Stimulated activated naive CD4-positive, alpha-beta T cell treated with Interleukin-2 at 50 U/mL for 16 hours (primary cell): ENCODE results near the gene USP7.

ENCODE experiments used
- DNase-seq: peaks from one replicate; lab custom pipeline; 2025; lab: John Stamatoyannopoulos, UW

Gene USP7

DNA sequence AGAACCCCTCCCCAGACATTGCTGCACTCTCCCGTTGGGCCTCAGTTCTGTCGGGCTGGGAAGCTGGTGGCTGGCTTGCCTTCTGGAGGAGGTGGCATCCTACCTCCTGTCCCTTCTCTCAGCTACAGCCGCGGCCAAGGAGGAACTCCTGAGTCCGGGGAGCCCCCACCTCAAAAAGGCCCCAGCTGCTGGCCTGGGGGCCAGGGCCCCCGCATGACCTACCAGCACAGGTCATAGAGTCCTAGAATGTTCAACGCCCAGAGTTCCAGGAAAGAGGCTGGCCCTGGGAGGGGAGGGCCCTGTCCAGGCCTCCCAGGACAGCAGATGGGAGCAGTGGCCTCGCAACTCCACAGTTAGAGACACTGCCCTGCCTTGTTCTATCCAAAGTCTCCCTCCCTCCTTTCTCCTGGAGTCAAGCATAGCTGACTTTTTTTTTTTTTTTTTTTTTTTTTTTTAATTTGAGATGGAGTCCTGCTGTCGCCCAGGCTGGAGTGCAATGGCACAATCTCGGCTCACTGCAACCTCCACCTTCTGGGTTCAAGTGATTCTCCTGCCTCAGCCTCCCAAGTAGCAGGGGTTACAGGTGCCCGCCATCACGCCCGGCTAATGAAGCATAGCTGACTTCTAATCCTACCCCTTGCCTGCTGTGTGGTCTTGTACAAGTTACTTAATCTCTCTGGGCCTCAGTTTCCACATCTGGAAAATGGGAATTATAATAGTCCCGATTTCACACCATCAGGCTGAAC, 102.0 kb downstream of the USP7 start:
- no peak for DNase-seq

DNA sequence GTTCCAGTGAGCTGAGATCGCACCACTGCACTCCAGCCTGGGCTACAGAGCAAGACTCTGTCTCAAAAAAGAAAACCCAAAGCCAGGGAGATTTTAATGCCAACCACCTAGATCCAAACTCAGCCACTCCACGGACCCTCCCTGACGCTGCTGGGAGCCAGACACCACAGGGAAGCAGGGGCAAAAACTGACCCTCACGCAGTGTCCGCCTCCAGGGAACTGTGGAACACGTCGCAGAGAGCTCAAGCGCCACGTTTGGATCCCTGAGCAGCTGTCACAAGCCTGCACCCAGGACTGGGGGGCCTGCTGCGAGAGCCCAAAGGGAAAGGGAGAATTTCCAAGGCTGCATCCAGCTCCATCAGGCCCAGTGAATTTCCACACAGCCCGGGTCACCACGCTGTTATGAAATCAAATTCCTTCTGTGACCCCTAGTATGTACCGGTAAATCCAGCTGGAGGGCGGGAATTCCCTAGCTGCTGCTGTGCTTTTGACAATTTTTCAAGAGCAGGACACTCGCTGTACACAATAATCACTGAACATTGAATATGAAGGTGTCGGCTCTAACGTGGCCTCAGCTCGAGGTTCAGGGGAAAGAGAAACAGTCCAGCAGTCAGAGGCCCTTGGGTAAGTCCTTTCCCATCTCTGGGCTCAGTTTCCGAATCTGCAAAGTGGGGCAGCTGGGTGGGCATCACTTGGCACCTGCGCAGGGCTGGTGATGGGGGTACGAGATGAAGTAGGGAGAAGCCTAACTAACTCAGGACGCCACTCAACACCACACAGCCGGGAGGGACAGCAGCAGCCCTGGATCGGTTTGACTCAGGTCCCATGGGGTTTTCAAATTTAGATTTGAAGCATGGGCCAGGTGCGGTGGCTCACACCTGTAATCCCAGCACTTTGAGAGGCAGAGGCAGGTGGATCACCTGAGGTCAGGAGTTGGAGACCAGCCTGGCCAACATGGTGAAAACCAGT, 103.5 kb downstream of the USP7 start:
- no peak for DNase-seq

DNA sequence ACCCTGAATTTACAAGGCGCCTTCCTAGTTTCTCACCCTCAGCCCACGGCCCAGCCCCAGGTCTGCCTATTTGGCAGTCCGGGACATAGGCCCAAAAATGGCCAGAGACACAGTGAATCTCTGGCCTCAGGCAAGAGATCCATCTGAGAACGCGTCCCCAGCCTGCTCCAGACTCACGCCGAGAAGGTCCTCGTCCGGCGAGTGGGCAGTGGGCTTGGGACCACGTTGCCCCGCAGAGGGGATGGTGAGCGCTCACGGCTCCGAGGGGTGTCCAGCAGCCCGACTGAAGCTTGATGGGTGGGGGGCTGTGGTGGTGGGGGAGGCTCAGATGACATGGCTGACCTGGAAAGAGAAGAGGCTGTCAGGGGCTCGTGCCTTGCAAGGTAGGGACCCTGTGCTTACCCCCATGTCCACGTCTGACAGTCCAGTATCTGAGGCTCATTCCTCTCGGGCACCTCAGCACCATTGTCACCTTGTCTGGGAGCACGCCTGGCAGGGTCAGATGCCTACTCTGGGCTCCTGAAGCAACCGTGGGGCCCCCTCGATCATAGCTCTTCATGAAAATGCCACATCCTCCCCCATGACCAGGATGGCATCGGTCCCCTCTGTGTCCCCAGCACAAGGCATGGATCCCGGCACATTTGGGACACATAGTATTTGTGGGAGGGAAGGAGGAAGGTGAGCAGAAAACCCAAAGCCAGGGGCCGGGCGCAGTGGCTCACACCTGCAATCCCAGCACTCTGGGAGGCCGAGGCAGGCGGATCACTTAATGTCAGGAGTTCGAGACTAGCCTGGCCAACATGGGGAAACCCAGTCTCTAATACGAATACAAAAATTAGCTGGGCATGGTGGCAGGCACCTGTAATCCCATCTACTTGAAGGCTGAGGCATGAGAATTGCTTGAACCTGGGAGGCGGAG, 104.5 kb downstream of the USP7 start:
- no peak for DNase-seq

DNA sequence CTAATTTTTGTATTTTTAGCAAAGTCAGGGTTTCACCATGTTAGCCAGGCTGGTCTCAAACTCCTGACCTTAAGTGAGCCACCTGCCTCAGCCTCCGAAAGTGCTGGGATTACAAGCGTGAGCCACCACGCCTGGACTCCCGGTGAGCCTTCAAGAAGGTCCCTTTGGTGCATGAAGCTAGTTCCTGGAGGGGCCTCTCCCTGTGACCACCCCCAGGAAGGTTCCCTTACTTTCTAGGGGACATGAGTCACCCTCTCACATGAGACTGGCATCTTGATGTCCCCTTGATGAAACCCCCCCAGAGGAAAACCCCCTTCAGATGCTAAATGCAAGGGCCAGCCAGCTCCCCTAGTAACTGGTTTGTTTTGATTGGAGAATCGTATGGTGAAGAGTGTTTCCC, 107.7 kb downstream of the USP7 start:
- DNase-seq = no peak

DNA sequence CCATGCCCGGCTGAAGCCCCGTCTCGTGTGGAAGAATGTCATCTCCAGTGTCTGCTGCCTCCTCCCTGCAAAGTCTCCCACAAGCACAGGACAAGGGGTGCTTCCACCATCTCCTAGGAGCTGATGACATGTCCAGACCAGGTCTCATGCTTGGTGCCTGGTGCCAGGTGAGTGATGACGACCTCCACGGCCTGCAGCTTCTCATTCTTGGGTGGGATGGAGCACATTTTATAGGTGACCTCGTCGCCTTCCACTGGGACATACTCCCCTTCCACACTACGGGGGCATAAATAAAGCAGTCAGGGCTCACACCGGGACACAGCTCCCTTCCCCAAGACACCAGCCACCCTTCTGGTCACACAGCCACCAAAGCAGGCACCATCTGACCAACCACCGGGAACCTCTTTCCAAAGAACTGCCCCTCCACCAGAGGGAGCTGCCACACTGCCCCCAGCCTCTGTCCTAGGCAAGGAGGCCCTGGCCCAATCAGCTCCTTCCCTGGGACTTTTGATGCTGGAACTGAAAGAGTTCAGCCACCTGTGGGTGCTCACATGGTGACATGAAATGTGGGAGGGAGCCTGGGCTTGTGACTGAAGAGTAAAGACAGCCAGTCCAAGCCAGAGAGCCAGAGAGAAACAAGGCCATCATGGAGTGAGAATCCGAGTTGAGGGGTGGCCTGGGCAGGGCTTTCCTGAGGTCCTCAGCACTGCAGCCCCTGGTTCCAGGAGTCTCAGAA, 108.5 kb downstream of the USP7 start:
- no peak for DNase-seq

DNA sequence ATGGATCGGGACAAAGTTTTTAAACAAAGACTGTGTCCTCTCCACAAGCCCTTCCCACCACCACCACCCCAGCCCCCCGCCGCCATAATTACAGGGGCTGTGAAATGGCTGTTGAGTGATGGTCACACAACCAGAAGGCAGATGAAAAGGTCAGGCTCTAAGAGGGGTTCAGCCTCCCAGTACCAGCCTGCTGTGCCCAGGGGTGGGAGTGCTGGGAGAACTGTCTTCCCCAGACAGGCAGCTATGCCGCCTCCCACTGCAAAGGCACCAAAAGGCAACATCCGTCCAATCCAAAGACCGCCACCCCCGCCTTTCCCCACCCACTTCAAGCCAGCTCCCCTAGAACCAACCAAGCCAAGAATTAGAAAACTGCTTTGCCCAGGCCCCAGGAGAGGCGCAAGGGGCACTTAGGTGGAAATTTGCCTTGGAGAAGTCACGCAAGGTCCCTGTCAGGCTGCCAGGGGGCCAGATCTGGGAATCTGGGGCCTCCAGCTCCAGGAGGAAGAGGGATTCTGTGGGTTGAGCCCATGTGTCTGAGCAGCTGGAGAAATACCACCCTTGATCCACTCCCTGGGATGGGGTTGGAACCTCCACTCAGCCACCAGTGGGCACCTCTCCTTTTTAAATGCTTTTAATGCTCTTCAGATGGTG, 109.3 kb downstream of the USP7 start:
- no peak for DNase-seq

DNA sequence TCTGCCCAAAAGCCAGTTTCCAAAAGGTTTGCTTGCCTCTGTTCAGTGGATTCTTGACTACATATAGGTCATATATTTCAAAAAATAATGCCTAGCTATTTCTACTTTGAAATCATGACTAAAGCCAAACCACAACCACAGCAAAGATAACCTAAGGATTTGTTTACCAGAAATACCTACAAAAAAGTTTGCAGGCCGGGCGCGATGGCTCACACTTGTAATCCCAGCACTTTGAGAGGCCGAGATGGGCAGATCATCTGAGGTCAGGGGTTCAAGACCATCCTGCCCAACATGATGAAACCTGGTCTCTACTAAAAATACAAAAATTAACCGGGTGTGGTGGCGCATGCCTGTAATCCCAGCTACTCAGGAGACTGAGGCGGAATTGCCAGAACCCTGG, 110.1 kb downstream of the USP7 start:
- no peak for DNase-seq

DNA sequence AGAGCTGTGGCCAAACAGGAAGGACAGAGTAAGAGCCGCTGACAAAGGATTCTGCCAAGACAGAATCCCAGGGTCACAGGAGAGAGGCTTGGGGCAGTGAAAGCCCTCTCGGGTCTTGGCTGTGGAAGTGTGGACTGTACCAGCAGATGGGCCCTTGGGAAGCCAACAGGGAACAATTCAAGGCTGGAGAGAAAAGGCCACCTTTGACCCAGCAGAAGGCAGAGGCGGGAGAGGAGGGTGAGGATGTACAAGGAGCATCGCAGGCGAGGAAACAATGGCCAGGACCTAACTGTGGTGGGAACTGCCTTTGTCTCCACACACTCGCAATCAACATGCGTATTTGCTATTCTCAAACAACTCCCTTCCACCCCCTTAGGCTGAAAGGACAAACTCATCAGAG, 110.6 kb downstream of the USP7 start:
- DNase-seq = no peak

DNA sequence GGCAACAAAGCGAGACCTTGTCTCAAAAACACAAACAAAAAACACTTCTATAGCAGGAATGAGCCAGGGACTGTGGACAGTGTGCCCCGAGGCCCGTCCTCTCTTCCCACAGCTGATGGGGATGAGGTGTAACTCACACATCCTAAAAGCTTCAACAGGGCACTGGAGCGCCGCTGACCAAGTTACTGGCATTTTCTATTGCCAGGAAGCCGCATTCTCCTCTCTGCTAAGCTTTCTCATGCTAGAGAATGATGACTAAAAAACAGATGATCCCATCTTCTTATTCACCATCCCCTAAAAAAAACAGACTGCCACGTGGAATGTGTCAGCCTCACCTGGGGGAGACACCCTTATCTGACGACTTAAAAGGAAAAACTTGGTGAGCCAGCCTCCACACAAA, 111.2 kb downstream of the USP7 start:
- no peak for DNase-seq

DNA sequence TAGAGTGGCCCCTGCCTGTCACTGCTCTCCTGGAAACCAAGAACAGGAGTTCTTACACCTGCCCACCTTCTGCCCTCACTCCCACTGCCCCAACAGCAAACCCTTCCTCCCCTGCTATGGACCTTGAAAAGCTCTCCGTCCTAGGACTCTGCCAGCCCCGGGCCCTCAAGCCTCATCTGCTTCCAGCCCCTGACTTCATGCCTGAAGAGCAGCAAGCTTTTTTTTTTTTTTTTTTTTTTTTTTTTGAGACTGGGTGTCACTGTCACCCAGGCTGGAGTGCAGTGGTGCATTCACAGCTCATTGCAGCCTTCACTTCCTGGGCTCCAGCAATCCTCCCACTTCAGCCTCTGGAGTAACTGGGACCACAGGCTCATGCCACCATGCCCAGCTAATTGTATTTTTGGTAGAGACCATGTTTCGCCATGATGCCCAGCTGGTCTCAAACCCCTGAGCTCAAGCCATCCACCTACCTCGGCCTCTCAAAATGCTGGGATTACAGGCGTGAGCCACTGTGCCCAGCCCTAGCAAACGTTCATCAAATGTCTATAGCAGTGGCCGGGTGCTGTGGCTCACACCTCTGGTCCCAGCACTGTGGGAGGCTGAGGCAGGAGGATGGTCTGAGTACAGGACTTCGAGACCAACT, 111.8 kb downstream of the USP7 start:
- DNase-seq = no peak

DNA sequence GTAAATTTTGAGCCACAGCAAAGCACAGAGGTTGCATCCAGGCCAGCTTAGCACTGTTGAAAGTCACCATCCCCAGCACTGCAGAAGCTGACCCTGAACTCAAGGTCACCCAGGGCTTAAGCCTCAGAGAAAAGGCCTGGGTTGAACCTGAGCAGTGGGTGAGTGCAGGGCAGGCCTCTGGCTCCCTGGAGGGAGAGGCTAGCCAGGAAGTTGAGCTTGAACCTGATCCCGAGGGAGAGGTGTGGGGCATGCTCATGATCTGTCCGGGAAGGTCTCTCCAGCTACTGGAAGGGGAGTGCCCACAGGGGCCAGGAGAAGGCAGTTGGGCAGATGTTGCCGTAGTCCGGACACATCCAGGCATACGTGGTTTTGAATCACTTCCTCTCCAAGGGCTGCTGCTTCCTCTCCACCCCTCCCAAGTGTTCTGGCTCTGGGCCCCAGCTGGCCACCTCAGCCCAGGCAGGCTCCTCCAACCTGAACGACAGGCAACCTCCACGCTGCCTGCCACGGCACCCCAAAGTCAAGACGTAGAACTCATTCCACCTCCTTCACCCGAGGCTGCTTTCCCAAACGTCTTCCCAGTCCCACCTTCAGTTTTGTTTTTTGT, 113.3 kb downstream of the USP7 start:
- DNase-seq = no peak

DNA sequence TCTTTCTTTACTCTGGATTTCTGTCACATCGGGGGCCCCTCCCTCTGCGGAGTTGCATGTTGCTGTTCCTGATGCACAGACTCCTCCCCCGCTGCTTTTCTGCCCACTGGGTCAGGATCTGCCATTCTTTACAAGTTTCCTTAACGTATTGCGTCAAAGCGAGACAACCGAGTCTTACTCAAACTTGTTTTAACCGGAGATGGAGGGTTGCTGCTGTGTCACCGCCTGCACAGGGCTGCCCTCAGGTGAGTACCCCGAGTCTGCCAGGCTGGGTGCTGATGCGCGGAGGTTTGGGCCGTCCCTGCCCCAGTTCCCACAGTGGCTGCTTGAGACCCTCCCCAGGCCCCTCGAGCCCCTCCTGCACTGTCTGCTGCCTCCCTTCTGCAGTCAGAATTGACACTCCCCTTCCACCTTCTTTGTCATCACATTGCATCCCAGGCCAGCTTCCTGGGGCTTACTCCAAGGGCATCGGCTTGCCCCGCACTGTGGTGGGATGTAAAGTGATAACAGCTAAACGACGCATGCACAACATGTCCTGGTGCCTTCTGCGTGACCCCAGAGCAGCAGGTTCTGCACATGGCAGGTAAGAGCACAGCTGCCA, 114.2 kb downstream of the USP7 start:
- DNase-seq = no peak

DNA sequence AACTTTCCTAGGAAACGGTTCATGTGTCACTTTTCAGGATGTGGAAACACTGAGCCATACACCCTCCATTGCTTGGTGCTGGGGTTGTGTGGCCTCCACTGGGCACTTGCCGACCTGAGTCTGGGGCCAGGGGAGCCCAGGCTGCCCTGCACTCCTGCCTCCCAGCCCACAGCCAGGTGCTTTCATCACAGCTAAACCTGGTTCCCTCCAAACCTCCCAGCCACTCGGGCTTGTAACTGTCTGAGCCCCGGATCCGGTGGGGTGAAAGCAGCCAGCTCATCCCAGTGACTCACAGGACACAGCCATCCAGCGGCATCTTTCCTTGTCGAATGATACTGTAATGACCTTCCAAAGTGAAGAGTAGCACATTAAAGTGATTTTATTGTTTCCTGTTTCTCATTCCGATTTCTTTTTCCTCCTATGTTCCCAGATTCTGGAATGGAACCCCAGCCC, 114.7 kb downstream of the USP7 start:
- DNase-seq = no peak

DNA sequence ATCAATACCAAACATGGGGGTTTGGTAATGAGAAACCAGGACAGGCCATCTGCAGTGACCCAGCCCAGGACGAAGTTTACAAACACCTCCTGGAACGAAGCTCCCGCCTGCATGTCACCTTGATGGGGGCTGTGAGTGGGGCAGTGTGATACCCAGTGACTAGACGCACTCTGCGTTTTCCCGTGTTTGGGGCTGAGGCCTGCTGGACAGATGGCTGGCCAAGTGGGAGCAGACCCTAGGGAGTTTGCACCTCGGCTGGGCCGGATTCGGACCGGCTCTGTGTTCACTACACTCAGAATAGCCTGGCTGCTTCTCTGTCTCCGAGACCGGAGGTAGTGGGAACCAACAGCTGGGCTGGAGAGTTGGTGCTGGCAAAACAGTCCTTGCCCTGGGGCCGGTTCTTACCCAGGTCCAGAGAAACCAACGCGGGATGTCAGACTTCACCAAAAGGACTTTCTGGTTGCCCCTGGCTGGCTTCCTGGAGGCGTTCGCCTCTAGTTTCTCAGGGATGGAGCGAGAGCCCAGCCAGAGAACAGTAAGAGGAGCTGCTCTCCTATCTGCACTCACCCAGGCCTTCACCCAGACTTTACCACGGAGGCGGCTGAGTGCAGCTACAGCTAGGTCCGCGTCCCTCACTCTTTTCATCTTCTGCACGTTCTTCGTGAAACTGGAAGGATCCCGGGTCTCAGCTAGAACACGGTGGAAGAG, 115.3 kb downstream of the USP7 start:
- no peak for DNase-seq

DNA sequence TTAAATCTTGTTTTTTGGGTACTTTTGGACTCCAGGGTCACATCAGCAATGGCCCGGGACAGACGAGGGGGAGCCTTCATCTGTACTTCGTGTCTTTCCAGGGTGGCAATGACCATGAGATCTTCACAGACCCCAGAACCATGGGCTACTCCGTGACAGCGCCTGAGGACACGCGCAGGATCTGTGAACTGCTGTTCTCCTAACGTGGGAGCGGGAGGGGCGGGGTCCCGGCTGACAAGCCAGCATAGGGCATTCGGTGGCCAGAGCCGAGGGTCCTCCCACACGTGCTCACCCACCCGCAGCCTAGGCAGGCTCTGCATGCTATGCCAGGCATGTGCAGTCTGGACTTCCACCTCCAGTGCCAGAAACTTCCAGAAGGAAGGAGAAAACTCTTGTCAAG, 116.1 kb downstream of the USP7 start:
- DNase-seq = no peak

DNA sequence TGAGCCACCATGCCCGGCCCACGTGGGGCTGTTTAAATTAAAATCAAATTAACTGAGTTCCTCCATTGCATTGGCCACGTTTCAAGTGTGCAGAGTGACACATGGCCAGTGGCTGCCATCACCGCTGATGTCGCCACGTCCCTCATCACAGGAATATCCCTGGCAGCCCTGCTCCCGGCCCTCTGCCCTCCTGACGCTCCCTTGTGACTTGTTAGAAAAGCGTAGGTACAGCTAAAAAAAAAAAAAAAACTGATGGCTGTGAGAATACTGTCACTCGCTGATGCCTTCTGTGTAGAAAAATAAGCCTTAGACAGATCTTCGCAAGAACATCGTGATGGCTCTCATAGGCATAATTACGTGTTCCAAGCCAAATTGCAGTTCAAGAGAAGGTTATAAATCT, 116.6 kb downstream of the USP7 start:
- no peak for DNase-seq

DNA sequence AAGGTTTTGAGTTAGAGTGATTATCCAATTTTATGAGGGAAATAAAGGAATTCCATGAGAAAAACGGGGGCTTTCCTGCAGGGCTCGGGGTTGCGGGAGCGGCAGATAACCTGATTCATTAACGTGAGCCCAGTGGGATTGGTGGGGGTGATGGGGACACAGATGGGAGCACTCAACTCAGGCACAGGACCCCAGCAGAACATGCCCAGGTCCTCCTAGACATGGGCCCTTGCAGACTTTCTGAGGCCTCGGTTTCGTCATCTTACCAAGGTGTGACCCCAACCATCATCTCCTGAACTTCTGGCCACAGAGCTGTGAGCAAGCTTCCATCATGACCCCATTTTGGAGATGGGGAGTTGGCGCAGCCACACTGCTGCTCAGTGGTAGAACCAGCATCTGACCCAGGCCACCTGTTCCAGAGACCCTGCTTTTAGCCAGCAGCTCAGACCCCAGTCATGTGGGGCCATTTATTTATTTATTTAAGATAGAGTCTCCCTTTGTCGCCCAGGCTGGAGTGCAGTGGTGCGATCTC, 117.2 kb downstream of the USP7 start:
- DNase-seq = no peak

DNA sequence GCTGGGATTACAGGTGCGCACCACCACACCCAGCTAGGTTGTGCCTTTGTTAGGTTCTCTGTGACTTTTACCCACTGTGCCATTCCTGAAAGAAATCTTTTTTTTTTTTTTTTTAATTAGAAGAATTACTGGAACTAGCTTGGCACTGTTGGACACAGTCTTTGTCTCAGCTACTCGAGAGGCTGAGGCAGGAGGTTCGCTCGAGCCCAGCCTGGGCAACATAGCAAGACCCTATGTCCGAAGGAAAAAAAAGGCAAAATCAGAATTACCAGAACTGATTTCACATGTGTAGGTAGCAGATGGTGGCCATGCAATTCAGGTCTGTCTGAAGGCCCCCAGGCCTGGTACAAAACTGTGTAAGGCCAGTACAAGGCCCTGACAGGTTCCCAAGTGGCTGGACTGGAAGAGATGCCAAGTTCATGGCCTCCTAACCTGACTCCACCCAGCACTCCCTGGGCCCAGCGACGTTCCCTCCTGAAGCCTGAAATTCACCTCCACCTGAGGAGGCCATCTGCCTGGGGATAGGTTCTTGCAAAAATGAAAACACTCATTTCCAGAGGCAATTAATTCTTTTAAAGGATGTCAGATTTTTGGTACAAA, 117.9 kb downstream of the USP7 start:
- no peak for DNase-seq
